Measurements from ENCODE around the gene SUN1.
A peak's percentile ranks its signal among the peaks of the same experiment; 100 is the strongest.
"Not testable (repeated sequence)": the region's sequence is repeated elsewhere in the genome, so short reads cannot be mapped to it uniquely, and the experiment has no call there.

Gene SUN1

DNA sequence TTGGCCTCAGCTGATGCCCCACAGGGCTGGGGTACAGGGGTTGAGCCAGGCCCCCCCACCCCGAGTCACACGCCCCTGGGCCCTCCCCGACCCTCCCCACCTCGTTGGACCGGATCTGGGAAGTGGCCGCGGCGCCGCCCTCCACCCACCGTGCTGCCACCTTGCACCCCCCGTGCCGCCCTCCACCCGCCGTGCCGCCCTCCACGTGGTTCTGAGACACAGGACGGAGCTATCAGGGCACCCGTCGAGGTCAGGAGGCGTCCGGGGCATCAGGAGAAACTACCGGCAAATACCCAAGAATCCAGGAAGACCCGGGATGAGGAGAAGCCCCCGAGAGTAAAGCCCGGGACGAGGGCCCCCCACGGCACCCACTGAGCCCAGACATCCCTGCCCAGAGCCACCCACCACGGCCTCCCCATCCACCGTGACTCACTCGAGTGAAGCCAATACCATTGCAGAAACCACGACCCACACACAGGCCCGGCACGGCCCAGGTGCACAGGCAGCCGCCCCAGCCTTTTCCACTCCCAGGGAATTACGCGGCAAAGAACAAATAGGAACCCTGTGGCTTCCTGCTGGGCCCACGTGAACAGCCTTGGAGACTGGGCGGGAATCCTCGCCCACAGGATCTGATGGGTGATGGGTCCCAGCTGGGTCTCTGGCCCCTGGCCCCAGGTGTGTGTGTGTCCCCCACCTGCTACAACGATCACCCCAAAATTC is 88.2 kb downstream of the SUN1 start:
- DNase-seq (ENCODE audit: low read depth, low spot score): no peak

DNA sequence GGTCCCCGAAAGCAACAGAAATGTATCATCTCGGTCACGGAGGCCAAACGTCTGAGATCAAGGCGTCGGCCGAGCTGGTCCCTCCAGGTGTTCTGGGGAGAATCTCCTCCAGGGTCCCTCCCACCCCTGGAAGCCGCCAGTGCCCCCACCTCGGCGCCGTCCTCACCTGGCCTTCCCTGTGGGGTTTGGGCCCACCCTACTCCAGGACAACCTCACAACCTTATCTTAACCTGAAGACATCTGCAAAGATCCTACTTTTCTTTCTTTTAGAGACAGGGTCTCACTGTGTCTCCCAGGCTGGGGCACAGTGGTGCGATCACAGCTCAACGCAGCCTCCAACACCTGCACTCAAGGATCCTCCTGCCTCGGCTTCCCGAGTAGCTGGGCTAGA is 88.8 kb downstream of the SUN1 start:
- DNase-seq (ENCODE audit: low read depth, low spot score): no peak

DNA sequence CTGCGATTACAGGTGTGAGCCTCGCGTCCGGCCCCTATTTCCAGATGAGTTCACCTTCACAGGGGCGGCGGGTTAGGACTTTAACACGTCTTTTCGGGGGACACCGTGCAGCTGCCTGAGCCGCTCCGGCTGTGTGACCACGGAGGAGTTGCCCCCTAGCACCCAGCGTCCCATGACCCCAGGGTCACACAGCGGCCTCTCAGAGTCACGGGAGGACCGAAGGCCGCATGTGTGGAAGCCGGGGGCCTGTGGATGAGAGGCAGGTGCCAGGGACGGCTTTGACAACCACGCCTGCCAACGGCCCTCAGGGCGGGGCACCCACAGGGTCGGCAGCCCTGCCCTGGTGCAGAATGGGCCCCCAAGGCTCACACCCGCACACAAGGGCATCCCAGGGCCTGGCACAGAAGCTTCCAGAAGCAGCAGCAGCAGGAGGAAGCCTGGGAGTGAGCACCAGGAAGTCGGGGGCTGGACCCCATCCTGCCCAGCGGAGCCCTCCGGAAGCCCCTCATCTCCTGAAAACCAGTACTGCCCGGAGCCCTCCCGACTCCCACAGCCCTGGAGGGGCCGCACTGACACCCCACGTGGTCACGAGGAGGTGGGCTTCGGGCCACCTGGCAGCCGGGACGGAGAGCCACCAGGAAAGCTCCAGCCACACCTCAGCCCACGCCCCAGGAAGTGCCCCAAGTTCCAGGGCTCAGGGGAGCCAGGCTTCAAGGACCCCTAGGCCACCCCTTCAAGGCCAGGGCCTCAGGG is 89.5 kb downstream of the SUN1 start:
- no peak for DNase-seq (ENCODE audit: low read depth, low spot score)

DNA sequence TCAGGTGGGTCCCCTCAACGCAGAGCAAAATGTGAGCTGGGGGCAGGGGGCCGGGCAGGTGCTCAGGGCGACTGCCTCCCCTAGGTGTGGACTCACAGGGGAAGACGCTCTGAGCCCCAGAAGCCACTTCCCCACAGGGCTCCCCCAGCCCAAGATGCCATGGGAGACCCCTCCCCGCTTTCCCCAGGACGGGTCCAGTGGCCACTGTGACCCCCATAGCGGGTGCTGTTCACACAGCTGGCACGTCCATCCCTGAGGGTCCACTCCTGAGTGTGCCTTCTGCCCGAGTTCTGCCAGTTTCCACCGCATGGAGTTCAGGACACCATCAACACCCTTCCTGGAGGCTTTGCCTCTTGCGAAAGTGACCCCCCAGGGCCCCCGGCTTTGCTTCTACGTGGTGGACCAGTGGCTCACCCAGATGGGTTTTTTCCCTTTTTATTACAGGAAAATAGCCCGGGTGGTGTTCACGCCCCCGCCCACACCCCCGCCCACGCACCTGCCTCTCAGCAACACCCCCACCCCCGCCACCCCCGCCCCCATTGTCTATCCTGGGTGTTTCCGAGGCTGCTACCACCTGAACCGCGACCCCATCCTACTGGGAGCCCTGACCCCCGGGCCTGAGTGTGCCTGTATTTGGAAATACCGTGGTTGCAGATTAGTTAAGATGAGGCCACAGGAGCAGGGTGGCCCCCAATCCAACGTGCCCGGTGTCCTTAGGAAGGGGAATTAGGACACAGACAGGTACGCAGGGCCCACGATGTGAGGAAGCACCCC is 90.2 kb downstream of the SUN1 start:
- no peak for DNase-seq (ENCODE audit: low read depth, low spot score)

DNA sequence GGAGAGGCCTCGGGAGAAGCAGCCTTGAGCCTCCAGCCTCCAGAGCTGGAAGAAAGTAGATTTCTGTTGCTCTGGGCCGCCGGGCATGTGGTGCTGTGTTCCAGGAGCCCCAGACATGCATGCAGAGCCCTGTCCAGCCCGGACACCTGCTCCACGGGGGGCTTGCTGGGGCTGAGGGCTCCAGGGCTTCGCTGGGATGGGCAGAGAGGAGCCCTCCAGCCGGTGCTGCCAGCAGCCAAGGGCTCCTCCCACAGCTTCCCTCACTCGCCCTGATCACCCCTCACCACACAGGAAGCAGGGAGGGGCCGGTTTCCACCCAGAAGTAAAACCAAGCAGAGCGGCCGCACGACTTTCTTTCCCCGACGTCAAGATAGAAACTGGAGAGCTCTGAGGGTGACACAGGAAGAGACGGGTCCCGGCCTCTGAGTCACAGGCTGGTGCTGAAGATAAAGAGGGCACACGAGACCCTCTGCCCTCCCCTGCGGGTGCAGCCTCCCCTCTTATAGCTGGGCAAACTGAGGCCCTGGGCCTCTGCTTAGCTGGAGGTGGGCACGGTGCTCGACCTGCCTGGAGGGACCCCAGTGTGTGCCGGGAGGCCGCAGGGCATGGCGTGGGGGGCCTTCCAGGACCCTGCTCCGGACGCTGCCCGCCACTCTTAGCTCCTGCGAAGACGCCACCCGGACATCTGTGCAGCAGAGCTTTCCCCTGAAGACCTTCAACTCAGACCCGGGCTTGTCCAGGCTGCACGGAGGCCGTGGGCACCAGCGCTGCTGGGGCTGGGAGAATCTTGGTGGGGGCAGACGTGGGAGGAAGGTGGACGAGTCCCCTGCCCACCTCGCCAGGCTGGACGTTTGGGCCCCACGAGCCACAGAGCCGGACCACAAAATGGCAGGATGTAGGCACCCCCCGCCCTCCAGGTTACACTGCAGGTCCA is 91.1 kb downstream of the SUN1 start:
- peak; percentile 49 for DNase-seq (ENCODE audit: low read depth, low spot score)

DNA sequence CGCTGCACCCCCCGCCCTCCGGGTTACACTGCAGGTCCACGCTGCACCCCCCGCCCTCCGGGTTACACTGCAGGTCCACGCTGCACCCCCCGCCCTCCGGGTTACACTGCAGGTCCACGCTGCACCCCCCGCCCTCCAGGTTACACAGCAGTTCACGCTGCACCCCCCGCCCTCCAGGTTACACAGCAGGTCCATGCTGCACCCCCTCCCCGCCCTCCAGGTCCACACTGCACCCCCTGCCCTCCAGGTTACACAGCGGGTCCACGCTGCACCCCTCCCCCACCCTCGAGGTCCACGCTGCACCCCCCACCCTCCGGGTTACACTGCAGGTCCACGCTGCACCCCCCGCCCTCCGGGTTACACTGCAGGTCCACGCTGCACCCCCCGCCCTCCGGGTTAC is 91.8 kb downstream of the SUN1 start:
- not testable (repeated sequence) for DNase-seq (ENCODE audit: low read depth, low spot score)

Measured in astrocyte of the hippocampus (primary cell).